Parathyroid adenoma (tissue), 2 donors: Measurements from ENCODE around the gene GULP1.

Experiments used
- H2AFZ ChIP-seq: fragments of 300-600 bp; sonication (generic); one replicate; pipeline ENCODE4 v1.7.0; 2017; ENCODE audit warnings: antibody characterized with exemption, mild to moderate bottlenecking
- H3K27ac ChIP-seq: fragments of 300-600 bp; sonication (generic); one replicate; pipeline ENCODE4 v1.7.0; 2017
- H3K27me3 ChIP-seq: fragments of 300-600 bp; sonication (generic); one replicate; pipeline ENCODE4 v1.7.0; 2017; ENCODE audit warnings: low read length; ENCODE audit not compliant: control insufficient read depth, insufficient read depth
- H3K36me3 ChIP-seq: fragments of 300-600 bp; sonication (generic); one replicate; pipeline ENCODE4 v1.7.0; 2017; ENCODE audit warnings: low read length; ENCODE audit not compliant: control insufficient read depth, insufficient read depth
- H3K4me1 ChIP-seq: fragments of 300-600 bp; sonication (generic); one replicate; pipeline ENCODE4 v1.7.0; 2017; ENCODE audit warnings: control low read depth
- H3K4me2 ChIP-seq: fragments of 300-600 bp; sonication (generic); one replicate; pipeline ENCODE4 v1.7.0; 2017; ENCODE audit warnings: low read length
- H3K4me3 ChIP-seq: fragments of 300-600 bp; sonication (generic); one replicate; pipeline ENCODE4 v1.7.0; 2017; ENCODE audit warnings: low read depth, low read length
- H3K79me2 ChIP-seq: fragments of 300-600 bp; sonication (generic); one replicate; pipeline ENCODE4 v1.7.0; 2017; ENCODE audit warnings: control low read depth
- H3K9ac ChIP-seq: fragments of 300-600 bp; sonication (generic); one replicate; pipeline ENCODE4 v1.7.0; 2017; ENCODE audit warnings: mild to moderate bottlenecking
- H3K9me3 ChIP-seq: fragments of 300-600 bp; sonication (generic); one replicate; pipeline ENCODE4 v1.7.0; 2017; ENCODE audit warnings: low read length; ENCODE audit not compliant: control insufficient read depth
- CTCF ChIP-seq: fragments of 300-600 bp; sonication (generic); IDR thresholded peaks from one replicate; pipeline ENCODE4 v1.7.0; 2017; ENCODE audit warnings: antibody characterized with exemption, mild to moderate bottlenecking
- donor health status: primary hyperparathyroidism.

The GULP1 gene

GRCh38 chr2:188485496-188485895, 193.8 kb downstream of the GULP1 start:
- H3K4me3 ChIP-seq, result no peak overlapping the region
- no peaks in the 10 kb centered on the region for H3K27me3 ChIP-seq
- no peak overlapping the region for H2AFZ ChIP-seq
- no peaks in the 10 kb centered on the region for H3K79me2 ChIP-seq
- no peak overlapping the region for H3K27ac ChIP-seq
- no peak for TF ChIP-seq CTCF
- no peak overlapping the region for H3K9ac ChIP-seq
- no peaks in the 10 kb centered on the region for H3K36me3 ChIP-seq
- H3K9me3 ChIP-seq, result no peaks in the 10 kb centered on the region
- no peaks in the 10 kb centered on the region for H3K4me1 ChIP-seq
- H3K4me2 ChIP-seq, result no peak overlapping the region

- Histone ChIP-seq H3K9me3 (no peaks in the 10 kb centered on the region), H3K36me3 (no peaks in the 10 kb centered on the region), H3K4me1 (no peaks in the 10 kb centered on the region), H3K27ac (no peak overlapping the region), H3K79me2 (no peaks in the 10 kb centered on the region), H3K4me2 (no peak overlapping the region), H3K4me3 (no peak overlapping the region), H3K27me3 (no peaks in the 10 kb centered on the region), H3K9ac (no peak overlapping the region), H2AFZ (no peak overlapping the region)
- TF ChIP-seq CTCF, result no peak
These were observed 201.1 kb downstream of the GULP1 start for GRCh38 chr2:188492751-188493150.

GRCh38 chr2:188494906-188495305, 203.2 kb downstream of the GULP1 start:
- H2AFZ ChIP-seq, result no peak overlapping the region
- no peaks in the 10 kb centered on the region for H3K9me3 ChIP-seq
- H3K9ac ChIP-seq, result no peak overlapping the region
- no peaks in the 10 kb centered on the region for H3K36me3 ChIP-seq
- no peak overlapping the region for H3K4me2 ChIP-seq
- H3K4me1 ChIP-seq, result no peaks in the 10 kb centered on the region
- TF ChIP-seq CTCF, result no peak
- no peaks in the 10 kb centered on the region for H3K79me2 ChIP-seq
- no peak overlapping the region for H3K27ac ChIP-seq
- H3K27me3 ChIP-seq, result no peaks in the 10 kb centered on the region
- no peak overlapping the region for H3K4me3 ChIP-seq

GRCh38 chr2:188495969-188496431, 204.3 kb downstream of the GULP1 start:
- no peak for TF ChIP-seq CTCF

GRCh38 chr2:188497726-188498125, 206.1 kb downstream of the GULP1 start:
- Histone ChIP-seq H3K27ac (no peak overlapping the region), H3K79me2 (no peaks in the 10 kb centered on the region), H3K9ac (no peak overlapping the region), H3K27me3 (no peaks in the 10 kb centered on the region), H3K36me3 (no peaks in the 10 kb centered on the region), H3K9me3 (no peaks in the 10 kb centered on the region), H2AFZ (no peak overlapping the region), H3K4me3 (no peak overlapping the region), H3K4me1 (no peaks in the 10 kb centered on the region), H3K4me2 (no peak overlapping the region)
- no peak for TF ChIP-seq CTCF

More at GRCh38 chr2:188495969-188496431, 204.3 kb downstream of the GULP1 start:
- H3K4me1 ChIP-seq, result no peaks in the 10 kb centered on the region
- H3K36me3 ChIP-seq, result no peaks in the 10 kb centered on the region
- H3K27me3 ChIP-seq, result no peaks in the 10 kb centered on the region
- no peak overlapping the region for H3K4me2 ChIP-seq
- no peaks in the 10 kb centered on the region for H3K9me3 ChIP-seq
- no peak overlapping the region for H2AFZ ChIP-seq
- no peak overlapping the region for H3K4me3 ChIP-seq
- H3K79me2 ChIP-seq, result no peaks in the 10 kb centered on the region
- no peak overlapping the region for H3K27ac ChIP-seq
- H3K9ac ChIP-seq, result no peak overlapping the region
